Neural progenitor cell (in vitro differentiated cells): ENCODE measurements around the gene XKR8.

Source experiments
- EZH2 ChIP-seq: fragments of 200-600 bp; sonication (generic); IDR thresholded peaks from 2 replicates; pipeline ENCODE4 v1.6.1; 2017; ENCODE audit warnings: antibody characterized with exemption, mild to moderate bottlenecking, moderate library complexity
- EZH2phosphoT487 ChIP-seq: fragments of 200-600 bp; sonication (generic); IDR thresholded peaks from 2 replicates; pipeline ENCODE4 v1.6.1; 2017; ENCODE audit warnings: antibody characterized with exemption
- TF ChIP-seq, protein P1 (sequence below): fragments of 200-600 bp; sonication (generic); IDR thresholded peaks from 2 replicates; pipeline ENCODE4 v1.5.1; 2017; ENCODE audit warnings: antibody characterized with exemption, mild to moderate bottlenecking

DNA sequence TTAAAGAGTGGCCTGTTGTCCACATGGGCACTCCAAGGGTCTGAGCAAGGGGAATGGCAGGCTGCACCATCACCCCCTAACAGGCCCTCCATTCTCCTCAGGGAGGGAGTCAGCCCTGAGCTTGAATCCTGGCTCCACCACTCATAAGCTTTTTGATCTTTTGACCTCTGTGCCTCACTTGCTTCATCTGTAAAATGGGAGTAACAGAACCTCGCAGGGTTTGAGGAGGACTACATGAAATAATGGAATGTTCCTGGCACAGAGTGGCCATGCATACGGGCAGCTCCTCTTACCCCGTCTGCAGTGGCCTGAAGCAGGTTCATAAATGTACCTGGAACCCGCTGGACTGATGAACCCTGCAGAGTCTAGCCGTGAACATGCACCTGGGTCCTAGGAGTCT, 2.1 kb upstream of the XKR8 start:
- TF ChIP-seq EZH2 (no peak), EZH2phosphoT487 (no peak)
- TF ChIP-seq, protein P1, sequence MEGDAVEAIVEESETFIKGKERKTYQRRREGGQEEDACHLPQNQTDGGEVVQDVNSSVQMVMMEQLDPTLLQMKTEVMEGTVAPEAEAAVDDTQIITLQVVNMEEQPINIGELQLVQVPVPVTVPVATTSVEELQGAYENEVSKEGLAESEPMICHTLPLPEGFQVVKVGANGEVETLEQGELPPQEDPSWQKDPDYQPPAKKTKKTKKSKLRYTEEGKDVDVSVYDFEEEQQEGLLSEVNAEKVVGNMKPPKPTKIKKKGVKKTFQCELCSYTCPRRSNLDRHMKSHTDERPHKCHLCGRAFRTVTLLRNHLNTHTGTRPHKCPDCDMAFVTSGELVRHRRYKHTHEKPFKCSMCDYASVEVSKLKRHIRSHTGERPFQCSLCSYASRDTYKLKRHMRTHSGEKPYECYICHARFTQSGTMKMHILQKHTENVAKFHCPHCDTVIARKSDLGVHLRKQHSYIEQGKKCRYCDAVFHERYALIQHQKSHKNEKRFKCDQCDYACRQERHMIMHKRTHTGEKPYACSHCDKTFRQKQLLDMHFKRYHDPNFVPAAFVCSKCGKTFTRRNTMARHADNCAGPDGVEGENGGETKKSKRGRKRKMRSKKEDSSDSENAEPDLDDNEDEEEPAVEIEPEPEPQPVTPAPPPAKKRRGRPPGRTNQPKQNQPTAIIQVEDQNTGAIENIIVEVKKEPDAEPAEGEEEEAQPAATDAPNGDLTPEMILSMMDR = no peak
